HG02623 (cell line): ENCODE data around the gene MAGI2.

Source experiments
- ATAC-seq: cut with Tn5 transposase; IDR thresholded peaks from one replicate; pipeline ENCODE4 v1.9.1; 2021; ENCODE audit warnings: moderate library complexity; ENCODE audit not compliant: unreplicated experiment

Gene MAGI2

GRCh38 chr7:79381921-79382320 is 71.5 kb downstream of the MAGI2 start:
- no peak for ATAC-seq

- no peak for ATAC-seq
These were observed 76.4 kb downstream of the MAGI2 start for GRCh38 chr7:79377097-79377496.

- no peak for ATAC-seq
These were observed 77.0 kb downstream of the MAGI2 start for GRCh38 chr7:79376299-79377025.

GRCh38 chr7:79361214-79361613 is 92.3 kb downstream of the MAGI2 start:
- ATAC-seq = no peak

GRCh38 chr7:79359827-79360226 is 93.6 kb downstream of the MAGI2 start:
- ATAC-seq = no peak

- ATAC-seq = no peak
These were observed 96.4 kb downstream of the MAGI2 start for GRCh38 chr7:79357101-79357500.

GRCh38 chr7:79353720-79354468 is 99.6 kb downstream of the MAGI2 start:
- ATAC-seq = no peak

GRCh38 chr7:79352323-79352722 is 101.1 kb downstream of the MAGI2 start:
- ATAC-seq = no peak

- no peak for ATAC-seq
These were observed 106.1 kb downstream of the MAGI2 start for GRCh38 chr7:79347351-79347750.

GRCh38 chr7:79341902-79342301 is 111.6 kb downstream of the MAGI2 start:
- ATAC-seq = no peak

GRCh38 chr7:79340212-79340611 is 113.3 kb downstream of the MAGI2 start:
- no peak for ATAC-seq

GRCh38 chr7:79339208-79339925 is 114.1 kb downstream of the MAGI2 start:
- no peak for ATAC-seq

GRCh38 chr7:79337717-79338116 is 115.8 kb downstream of the MAGI2 start:
- ATAC-seq = no peak

GRCh38 chr7:79334841-79335240 is 118.6 kb downstream of the MAGI2 start:
- ATAC-seq = no peak

- ATAC-seq = no peak
These were observed 119.1 kb downstream of the MAGI2 start for GRCh38 chr7:79334334-79334733.

- no peak for ATAC-seq
These were observed 121.4 kb downstream of the MAGI2 start for GRCh38 chr7:79332091-79332490.

GRCh38 chr7:79329464-79329863 is 124.0 kb downstream of the MAGI2 start:
- ATAC-seq = no peak

- ATAC-seq = no peak
These were observed 132.6 kb downstream of the MAGI2 start for GRCh38 chr7:79320741-79321473.

GRCh38 chr7:79319369-79319768 is 134.1 kb downstream of the MAGI2 start:
- ATAC-seq = no peak

- ATAC-seq = no peak
These were observed 135.7 kb downstream of the MAGI2 start for GRCh38 chr7:79317728-79318127.

GRCh38 chr7:79312022-79312421 is 141.4 kb downstream of the MAGI2 start:
- ATAC-seq = no peak
